Measurements from ENCODE around the gene SCUBE1.
A peak's percentile ranks its signal among the peaks of the same experiment; 100 is the strongest.

SCUBE1 gene

DNA sequence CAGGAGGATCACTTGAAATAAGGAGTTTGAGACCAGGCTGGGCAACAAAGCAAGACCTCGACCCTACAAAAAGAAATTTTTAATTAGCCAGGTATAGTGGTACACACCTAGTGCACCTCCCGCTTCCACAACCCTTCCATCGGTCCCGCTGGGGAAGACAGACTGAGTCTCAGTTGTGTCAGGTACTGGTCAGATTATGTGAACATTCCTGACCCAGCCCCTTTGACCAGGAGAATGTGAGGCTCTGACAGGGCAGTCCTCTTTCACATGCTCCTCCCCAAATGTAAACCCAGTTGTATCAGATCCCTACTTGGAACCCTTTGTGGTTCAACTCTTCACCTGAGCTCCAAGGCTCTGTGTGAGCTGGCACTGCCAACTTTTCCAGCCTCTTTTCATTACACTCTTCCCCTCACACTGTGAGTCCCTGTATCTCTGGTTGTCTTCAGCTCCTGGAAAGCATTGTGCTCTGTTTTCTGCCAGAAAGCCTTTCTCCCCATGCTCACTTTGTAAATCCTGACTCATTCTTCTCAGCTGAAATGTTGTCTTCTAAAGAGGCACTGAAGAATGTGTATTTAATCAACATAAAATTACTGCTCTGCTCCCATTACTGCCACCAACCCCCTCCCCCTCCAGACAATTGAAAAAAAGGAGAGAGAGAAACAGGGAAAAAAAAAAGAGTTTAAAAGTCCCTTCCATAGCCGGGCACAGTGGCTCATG, 154.2 kb downstream of the SCUBE1 start:
- no peak for DNase-seq (ENCODE audit: low read depth)
- TF ChIP-seq, protein P1, sequence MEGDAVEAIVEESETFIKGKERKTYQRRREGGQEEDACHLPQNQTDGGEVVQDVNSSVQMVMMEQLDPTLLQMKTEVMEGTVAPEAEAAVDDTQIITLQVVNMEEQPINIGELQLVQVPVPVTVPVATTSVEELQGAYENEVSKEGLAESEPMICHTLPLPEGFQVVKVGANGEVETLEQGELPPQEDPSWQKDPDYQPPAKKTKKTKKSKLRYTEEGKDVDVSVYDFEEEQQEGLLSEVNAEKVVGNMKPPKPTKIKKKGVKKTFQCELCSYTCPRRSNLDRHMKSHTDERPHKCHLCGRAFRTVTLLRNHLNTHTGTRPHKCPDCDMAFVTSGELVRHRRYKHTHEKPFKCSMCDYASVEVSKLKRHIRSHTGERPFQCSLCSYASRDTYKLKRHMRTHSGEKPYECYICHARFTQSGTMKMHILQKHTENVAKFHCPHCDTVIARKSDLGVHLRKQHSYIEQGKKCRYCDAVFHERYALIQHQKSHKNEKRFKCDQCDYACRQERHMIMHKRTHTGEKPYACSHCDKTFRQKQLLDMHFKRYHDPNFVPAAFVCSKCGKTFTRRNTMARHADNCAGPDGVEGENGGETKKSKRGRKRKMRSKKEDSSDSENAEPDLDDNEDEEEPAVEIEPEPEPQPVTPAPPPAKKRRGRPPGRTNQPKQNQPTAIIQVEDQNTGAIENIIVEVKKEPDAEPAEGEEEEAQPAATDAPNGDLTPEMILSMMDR (IDR thresholded peaks at IDR 0.05; ENCODE audit: low read depth, low read length, missing control alignments): no peak
- no peak overlapping the region for H3K4me3 ChIP-seq (ENCODE audit: low read depth, low read length)
- in situ Hi-C loops (cut with HindIII; ENCODE audit: low sequenced_read_pairs): no loop called here

DNA sequence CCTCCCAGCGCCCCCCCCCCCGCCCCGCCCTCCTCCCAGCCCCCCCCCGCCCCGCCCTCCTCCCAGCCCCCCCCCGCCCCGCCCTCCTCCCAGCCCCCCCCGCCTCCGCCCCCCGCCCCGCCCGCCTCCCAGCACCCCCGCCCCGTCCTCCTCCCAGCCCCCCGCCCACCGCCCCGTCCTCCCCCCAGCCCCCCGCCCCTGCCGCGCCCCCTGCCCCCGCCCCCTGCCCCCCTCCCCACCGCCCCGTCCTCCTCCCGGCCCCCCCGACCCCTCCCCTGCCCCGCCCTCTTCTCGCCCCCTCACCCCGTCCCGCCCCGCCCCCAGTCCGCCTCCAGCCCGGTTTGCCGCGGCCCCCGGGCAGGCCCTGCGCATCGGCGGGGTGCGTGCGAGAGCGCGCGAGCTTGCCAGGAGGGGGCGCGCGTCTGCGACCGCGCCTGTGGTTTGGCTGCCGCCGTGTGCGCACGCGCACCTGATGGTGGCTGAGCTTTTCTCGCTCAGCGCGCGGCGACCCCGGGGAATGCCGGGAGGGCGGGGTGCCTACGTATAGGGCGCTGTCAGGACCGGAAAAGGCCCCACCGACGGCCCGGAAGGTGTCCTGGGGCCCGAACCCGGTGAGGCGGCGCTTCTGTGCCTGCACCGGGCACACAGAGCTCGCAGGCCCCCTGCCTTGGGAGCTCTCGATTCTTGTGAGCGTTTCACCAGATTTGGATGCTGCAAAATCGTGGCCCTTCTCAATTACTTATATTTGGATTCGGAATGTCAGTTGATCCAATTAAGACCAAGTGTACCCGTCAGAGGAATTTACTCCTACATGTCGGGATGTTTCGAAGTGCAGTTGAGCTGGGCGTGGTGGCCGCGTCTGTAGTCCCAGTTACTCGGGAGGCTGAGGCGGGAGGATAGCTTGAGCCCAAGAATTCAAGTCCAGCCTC, 155.7 kb downstream of the SCUBE1 start:
- in situ Hi-C loops (cut with HindIII; ENCODE audit: low sequenced_read_pairs): no loop called here
- TF ChIP-seq, protein P1 (IDR thresholded peaks at IDR 0.05; ENCODE audit: low read depth, low read length, missing control alignments): peak; percentile 51
- H3K4me3 ChIP-seq (ENCODE audit: low read depth, low read length): peak overlapping the region; percentile 45
- DNase-seq (ENCODE audit: low read depth): peak; percentile 79

DNA sequence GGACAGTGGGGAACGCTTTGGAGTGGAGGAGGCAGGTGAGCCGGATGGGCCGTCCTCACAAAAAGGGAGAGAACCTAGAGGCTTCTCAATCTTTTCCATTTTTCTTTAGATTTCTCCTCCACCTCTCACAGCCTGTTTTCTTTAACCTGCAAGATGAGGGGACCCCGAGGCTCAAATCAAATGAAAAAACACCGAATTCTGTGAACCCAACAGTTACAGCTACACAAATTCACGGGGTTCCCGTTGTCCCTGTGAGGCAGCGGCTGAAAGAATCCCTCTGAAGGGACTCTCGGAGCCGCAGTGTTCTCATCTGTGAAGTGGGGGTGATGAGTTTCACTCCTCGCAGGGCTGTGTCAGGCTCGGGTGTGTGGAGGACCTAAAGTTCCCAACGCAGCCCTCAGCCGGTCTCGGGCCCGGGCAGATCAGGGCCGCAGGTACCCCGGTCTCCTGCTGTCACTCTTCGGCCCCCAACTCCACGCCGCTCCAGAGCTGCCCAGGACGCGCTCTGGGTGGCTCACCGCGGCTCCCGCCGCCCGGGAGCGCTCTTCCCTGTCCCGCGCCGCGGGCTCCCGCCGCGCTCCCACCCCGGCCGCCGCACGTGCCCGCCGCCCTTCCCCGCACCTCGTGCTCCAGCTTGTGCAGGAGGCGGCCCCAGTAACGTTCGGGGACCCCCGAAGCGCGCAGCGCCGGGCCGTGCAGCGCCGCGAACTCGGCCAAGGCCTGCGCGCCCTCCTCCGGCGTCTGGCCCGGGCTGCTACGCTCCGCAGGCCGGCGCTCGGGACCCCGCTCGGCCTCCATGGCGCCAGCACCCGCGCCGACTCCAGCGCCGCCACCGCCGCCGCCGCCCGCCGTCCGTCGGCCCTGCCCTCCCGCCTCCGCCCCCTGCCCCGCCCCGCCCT, 156.7 kb downstream of the SCUBE1 start, which contains the start of gene TTLL12:
Gene TTLL12 (minus strand): TSS at position 863 of the 899 bp plus-strand sequence. CDS start 65 bp downstream, at position 798.
- DNase-seq (ENCODE audit: low read depth): no peak
- H3K4me3 ChIP-seq (ENCODE audit: low read depth, low read length): peak within 1 kb of the TSS; percentile 59
- TF ChIP-seq, protein P1 (IDR thresholded peaks at IDR 0.05; ENCODE audit: low read depth, low read length, missing control alignments): no peak

DNA sequence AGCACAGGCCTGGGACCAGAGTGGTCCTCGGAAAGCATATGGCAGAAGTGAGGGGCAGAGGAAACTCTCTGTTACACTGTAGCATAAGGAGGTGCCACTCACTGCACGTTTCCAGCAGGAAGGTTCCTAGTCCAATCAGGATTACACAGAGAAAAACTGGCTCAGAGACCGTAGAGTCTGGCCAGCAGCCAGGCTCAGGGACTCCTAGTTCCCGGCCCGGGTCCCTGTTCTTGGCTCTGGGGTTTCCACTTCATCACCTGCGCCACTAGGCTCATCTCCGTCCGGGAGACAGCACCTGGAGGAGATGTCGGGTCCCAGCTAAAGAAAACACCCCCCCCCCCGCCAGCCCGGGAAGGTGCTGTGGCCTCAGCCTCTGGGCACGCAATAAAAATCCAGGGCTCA, 157.3 kb downstream of the SCUBE1 start:
- in situ Hi-C loops (cut with HindIII; ENCODE audit: low sequenced_read_pairs): no loop called here
- no peak for DNase-seq (ENCODE audit: low read depth)
- H3K4me3 ChIP-seq (ENCODE audit: low read depth, low read length): peak overlapping the region; percentile 59
- TF ChIP-seq, protein P1 (IDR thresholded peaks at IDR 0.05; ENCODE audit: low read depth, low read length, missing control alignments): no peak

More for the DNA sequence above, 156.7 kb downstream of the SCUBE1 start, which contains the start of gene TTLL12:
- in situ Hi-C loops (cut with HindIII; ENCODE audit: low sequenced_read_pairs): no loop called here

DNA sequence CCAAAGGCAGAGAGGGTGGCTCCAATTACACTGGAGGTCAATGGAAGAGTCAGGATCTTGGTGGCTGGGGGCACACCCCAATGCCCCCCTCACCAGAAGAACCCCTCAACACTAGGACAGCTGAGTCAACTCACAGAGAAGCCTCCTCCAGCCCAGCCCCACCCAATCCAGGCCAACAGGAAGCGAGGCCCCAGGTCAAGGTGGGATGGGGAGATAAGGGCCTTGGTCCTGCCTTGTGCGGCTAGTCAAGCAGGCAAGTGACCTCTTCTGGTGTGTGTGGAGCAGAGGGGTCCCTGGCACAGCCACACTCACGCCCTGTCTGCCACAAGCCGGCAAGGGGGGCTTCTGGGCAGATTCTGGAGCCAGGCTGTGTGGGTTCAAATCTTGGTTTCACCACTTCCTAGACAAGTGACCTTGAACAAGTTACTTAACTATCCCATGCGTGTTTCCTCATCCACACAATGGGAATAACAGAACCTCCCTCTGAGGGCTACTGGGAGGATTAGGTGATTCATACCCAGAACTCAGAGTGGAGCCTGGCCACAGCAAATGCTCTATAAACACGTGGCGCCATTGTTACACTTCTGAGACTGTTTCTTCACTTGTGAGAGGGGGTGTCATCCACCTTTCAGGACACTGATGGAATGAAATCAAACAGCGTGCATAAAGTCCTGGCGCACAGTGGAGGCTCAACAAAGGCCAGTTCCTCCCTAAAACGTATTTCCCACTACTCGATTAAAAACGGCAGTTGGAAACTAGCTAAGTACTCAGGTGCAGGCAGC, 159.5 kb downstream of the SCUBE1 start:
- peak; percentile 47 for DNase-seq (ENCODE audit: low read depth)
- in situ Hi-C loops (cut with HindIII; ENCODE audit: low sequenced_read_pairs): no loop called here
- TF ChIP-seq, protein P1 (IDR thresholded peaks at IDR 0.05; ENCODE audit: low read depth, low read length, missing control alignments): no peak
- H3K4me3 ChIP-seq (ENCODE audit: low read depth, low read length): no peak overlapping the region

Data from astrocyte of the cerebellum (primary cell).